Fibroblast of gingiva (primary cell): ENCODE results near the gene PLCB2.

Source experiments
- DNase-seq: peaks from one replicate; pipeline ENCODE4 v3.0.0-alpha.2; 2011; ENCODE audit warnings: low read depth

PLCB2 gene

DNA sequence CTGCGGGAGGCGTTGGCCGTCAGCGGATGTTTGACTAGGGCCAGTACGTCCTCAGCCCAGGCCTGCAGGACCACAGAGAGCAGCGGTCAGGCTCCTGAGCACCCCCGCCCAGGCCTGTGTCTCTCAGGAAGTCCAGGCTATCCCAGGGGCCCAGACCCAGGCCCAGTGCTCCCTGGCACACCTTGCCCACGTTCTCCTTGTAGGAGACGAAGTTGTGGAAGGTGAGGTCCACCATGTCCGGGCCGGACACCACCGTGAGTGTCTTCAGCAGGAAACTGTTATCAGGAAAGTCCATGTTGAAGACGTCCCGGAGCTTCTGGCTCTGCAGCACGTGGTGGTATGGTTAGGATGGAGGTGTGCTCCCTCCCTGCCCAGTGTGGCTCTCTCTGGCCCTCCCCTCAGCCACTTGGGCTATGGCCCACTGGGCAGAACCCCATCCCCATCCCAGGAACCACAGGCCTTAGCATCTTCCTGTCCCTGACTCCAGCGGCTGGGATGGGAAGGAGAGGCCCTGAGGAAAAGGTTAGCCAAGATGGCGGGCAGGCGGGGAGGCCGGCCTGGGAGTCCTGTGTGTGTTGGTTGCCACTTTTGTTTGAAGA is 5.3 kb downstream of the PLCB2 start:
- DNase-seq = no peak

DNA sequence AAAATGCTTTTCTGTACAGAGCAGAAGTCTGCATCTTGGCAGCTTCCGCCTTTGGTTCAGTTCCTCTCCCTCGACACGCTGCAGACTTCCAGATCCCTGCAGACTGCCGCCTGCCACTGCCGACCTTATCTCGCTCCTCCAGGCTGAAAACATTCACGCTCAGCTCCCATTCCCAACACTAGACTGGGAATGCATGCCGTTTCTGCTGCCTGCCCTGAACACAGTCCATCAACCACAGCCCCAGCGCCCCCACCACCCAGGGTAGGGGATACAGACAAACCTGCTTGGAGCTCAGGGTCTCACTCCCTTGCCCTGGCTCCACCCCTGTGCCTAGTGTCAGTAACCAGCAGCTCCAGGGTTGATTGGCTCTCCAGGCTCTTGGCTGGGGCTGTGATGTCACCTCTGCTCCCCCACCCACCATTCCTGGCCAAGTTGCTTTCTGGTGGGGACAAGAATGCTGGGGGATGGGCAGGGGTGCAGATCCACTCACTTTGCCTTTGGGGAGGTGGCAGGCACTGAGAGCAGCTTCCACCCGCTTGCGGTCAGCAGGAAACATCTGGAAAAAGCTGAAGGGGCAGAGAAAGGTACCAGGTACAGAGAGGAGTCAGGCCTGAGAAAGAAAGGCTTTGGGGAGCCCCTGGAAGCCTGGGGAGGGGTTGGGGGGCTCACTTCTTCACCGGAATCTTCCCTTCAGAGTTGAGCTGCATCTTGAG is 6.1 kb downstream of the PLCB2 start:
- DNase-seq = no peak

DNA sequence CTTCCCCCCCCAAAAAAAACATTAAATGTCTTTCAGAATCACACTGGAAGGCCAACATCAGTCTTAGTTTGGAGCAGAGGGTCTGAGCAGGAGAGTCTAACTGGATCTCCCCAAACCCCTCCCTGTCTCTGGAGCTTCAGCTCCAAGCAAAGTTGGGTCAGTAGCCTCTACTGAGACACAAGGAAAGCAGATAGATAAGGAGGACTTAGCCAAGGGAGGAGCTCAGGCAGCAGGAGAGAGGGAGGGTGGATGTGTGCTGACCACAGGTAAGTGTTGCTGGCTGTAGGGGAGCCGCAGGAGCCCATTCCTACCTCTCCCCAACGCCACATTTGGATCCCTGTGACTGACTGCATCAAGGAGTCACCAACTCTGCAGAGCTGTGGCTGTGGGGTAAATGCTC is 7.0 kb downstream of the PLCB2 start:
- DNase-seq = no peak

DNA sequence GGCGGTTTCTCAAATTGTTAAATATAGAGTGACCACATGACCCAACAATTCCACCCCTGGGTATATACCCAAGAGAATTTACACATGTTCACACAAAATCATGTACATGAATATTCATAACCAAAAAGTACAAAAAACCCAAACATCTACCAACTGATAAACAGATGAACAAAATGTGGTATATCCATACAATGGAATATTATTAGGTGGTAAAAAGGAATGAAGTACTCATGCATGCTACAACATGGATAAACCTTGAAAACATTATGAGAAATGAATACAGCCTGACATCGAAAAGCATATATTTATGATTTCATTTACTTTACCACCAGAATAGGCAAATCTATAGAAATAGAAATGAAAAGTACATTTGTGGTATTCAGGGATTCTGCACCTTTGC is 7.4 kb downstream of the PLCB2 start:
- DNase-seq = no peak

DNA sequence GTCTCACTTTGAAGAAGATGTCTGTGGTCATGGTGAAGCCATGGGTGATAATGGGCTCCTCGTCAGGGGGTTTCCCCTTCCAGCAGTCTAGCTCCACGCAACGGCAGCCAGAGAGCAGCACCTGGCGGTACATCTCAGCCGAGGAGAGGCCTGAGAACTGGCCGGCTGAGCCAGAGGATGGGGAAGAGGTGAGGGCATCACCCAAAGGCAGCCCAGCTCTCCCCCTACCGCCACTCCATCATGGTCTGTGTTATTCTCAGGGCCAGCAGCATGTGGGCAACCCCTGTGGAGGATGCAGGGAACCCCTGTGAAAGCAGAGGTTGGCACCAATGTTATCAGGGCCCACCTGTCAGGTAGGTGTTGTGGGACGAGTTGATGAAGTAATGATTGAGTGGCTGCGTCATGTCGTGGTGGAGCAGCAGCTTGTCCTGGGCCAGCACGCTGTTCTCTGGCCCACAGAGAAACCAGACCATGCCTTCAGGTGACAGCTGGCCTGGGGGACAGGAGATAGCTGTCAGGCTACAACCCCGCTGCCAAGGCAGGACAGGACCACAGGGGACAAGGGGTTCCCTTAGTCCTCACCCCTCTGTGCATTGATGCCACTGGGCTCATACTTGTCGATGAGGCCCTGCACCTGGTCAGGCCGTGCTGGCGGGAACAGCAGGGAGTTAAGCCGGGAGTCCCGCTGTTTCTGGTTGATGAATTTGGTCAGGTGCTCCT is 9.4 kb downstream of the PLCB2 start:
- no peak for DNase-seq

DNA sequence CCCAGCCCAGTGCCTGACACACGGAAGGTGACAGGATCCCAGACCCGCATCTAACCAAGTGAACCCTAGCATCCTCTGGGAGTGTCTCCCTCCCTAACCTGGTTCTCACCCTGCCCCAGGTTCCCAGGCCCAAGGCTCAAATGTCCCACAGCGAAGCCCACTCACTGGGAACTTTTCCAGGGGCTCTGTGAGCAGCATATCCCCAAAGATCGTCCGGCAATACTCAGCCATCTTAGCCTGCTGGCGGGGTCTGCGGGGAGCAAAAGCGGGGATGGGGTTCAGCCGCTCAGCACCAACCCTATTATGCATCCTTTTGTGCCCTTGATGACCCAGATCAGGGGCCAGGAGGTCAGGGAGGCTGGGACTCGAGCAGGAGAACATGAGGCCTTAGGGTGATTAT is 10.4 kb downstream of the PLCB2 start:
- DNase-seq = no peak

DNA sequence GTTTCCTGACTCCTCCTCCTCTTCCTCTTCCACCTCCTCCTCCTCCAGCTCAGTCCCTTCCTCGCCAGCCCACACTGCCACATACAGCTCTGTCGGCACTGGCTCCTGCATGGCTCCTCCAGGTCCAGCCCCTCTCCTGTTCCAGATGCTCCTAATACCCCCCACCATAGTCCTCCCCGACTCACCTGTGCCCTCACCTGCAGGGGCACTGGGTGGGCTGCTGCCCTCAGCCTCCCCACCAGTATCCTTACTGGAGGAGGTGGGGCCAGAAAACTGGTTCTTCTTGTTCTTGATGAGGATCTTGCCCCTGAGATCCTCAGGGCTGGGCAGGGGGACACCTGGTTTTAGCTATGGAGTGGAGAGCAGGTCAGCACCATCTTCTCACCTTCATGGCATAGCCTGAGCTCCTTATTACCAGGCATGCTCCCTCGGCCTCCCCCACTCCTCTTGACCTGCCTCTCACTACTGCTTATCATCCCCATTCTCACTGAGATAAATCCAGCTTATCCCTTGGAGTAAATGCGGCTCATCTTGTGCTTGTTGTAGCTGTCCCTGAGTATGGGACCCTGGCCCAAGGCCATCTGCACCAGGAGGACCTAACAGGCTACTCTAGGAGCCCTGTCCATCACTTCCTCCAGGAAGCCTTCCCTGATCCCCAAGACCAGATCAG is 11.0 kb downstream of the PLCB2 start:
- DNase-seq = no peak

DNA sequence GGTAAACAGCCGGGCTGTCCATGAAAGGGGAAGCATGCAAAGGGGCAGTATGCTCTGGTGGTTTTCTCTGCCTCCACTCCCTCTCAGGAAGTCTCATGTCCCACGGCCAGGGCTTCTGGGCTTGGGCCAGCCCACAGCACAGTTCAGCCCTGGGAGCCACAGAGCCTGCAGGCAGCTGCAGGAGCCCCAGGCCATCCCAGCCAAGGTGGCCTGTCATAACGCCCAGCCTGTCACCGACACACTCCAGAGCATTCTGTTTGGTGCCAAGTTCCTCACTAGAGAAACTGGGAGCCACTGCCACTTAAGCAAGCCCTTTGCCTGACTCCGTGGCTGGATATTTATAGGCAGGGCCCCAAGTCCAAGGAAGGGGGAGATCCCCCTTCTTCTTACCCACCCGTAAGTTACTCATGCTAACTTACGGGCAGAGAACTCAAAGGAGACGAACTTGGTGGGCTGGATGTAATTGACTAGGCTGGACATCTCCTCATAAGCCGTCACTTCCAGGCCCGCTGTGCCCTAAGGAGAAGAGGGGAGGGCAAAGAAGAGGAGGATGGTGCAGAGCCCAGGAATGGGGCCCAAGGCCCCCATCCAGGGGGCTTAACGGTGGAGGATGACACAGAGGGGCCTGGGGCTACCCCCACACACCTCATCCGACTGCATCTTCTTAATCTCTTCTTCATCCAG is 11.7 kb downstream of the PLCB2 start:
- DNase-seq = no peak

DNA sequence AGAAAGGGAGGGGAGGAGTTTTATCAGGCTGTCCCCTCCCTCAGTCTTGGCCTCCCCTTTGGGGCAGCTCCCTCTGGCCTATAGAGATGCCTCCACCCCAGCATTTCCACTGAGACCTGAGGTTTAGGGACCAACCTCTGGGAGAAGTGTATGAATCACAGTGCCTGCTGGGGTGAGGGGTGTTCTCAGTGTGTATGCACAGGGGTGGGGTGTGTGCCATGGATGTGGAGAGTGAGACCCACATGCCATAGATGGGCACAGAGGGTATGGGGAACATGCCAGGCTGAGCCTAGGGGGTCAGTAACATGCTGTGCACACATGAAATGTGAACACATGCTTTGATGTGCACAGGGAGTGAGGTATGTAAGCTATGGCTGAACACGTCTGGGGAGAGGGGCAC is 12.4 kb downstream of the PLCB2 start:
- no peak for DNase-seq

DNA sequence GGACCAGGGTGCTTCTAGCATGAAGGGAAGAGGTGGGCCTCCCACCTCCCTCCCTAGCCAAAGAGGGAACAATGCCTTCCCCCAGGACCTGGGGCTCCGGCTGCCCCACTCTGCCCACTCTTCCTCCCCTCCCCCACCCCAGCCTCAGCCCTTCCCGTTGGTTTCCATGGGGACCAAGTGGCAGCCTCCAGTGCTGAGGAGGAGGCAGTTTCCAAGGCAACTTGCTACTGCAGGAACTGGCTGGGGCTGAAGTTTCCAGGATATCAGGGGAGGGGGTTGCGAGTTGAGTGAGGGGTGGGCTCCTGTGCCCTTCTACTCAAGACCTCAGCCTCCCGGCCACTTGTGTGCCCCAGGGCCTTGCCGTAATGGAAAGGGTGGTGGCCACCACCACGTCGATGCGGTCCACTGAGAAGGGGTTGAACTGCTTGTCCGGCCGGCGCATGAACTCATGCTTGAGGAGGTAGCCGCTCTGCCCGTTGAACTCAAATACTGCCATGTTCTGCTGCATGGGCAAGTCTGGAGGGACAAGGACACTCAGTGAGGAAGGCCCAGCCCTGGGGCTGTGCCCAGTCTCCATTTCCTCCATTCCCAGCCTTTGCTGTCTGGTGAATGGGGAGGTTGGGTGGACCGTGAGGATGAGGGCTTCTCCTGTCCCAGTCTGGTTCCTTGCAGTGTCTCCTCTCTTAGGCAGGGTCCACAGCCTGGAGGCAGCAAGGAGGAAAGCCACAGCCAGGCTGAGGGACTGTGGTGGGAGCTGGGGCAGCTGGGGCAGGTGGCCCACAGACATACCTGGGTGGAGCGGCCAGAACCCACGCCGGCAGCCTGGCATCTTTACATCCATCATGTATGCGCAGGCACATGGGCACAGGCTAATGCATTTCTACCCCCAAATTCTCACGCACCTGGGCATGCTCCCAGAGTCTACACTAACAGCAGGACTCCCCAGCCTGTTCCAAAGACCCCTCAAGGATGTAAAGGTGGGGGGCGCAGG is 13.5 kb downstream of the PLCB2 start:
- no peak for DNase-seq

DNA sequence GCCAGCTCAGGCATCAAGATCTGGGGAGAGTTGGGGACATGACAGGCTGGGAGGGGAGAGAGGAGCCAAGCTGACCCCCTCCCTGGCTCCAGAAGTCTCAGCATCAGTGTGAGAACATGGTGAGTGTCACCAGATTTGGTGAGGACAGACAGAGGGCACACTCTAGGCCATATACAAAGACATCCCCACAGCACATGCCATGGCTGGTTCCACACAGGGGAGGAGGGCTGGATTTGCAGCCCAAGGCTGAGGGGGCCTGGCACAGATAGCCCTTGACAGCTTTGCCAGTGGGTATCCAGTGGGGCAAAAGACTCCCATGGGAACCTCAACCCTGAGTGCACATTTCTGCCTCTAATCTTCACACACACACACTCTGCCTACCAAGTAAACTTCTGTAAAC is 14.7 kb downstream of the PLCB2 start:
- no peak for DNase-seq

DNA sequence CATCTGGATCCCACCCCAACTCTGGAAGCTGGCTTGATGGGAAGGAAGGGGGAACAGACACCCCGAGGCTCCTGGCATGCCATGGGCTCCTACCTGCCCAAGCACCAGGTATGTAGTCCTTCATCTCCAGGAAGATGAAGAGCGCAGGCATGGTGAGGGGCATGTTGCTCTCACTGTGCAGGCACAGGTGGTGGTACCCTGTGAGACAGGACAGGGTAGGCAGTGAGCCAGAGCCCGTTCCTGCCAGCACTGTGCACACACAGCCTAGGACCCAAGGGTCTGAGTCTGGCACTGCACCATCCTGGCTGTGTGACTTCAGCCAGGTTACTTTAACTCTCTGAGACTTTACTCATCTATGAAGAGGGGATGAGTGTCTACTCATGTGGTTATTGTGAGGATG is 15.5 kb downstream of the PLCB2 start:
- DNase-seq = no peak

DNA sequence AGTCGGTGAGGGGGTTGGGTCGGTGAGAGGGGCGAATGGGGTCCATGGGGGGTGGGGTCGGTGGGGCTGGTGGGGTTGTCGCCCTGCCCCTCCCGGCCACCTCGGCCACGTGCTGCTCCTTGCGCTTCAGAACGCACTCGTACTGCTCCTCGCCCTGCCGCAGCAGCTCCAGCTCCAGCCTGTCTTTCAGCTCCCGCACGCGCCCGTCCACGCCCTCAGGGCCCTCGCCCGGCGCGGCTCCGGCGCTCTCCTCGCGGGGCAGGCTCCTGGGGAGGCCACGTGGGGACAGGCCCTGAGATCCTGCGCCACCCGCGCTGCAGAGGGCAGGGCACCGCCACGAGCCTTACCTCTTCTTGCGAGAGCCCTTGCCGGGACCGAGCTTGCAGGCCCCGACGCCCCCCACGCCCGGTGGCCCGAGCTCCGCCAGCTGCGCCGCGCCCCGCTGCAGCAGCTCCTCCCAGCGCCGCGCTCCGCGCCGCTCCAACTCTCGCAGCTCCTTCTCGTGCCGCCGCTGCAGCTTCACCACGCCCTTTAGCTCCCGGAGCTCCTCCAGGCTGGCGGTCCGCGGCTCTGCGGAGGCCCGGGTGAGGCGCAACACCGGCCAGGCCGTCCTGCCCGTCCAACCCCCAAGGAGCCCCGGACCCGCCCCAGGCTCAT is 16.7 kb downstream of the PLCB2 start:
- peak; percentile 49 for DNase-seq

DNA sequence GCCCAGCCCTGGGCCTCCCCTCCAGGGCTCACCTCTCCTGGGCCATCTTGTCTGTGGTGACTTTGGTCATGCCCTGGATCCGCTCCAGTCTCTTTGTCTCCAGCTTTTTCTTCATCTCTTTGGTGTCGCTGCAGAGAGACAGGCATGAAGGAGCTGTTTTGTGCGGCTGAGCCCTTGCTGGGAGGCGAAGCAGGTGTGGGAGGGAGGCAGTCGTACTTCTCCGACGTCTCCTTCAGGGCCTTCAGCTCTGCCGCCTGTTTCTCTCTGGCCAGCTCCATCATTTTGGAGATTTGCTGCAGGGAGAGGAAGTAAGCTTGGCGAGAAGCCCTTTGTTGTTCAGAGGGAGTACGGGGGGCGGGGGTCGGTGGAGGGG is 17.2 kb downstream of the PLCB2 start:
- no peak for DNase-seq

DNA sequence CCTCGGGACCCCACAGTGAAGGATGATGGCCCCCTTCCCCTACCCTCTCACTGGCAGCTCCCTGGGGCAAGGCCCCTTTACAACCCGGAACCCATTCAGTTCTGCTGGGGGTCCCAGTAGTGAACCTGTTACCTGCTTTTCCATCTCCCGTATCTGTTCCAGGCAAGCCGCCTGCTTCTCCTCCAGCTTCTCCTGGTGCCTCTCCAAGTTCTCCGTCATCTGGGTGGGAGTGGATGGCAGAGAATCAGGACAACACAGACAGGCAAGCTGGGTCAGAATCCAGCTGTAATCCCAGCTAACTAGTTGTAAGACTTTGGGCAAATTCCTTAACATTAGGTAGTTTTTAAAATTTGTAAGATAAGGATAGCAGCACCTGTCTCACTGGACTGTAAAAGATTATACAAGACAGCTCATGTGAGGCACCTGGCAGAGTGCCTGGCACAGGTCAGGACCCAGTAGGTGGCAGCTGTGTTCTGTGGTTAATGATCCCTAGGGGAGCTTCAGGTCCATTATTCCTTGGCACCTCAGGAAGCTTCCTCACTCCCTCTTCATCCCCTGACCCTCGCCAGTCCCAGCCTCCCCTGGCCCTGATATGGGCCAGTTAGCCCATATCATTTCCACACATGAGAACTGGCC is 18.5 kb downstream of the PLCB2 start:
- no peak for DNase-seq

DNA sequence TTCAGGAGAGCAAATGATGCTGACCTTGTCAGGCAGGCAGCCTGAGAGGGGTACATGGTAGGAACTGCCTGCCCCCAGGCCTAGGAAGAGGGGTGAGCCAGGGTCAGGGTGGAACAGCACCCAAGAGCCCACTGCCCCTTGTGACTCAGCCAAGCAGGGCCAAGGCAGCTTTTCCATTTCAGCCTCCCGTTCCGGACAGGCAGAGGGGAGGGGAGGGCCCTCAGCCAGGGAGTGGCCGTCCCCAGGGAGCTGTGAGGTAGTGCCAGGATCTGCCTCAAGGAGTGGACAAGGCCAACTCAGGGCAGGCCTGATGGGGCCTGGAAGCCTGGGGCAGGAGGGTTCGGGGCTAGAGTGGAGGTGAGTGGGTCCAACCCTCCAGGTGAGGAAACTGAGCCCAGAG is 19.8 kb downstream of the PLCB2 start:
- no peak for DNase-seq

DNA sequence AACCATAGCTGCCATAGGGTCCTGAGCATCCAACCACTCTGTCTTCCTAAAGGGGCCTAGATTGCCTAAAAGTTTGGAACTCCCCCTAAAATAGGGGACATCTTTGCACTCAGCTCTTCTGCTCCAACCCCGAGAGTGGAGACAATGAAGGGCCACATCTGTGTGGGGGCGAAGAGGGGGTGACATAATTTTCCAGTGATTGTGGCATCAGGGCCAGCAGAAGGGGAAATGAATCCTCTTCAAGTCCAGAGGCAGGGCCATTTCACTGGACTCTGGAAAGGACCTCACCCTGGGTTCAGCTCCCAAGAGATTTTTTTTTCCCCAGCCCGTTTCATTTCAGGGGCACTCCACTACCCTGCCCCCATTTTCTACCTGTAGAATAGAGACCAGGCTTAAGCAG is 20.2 kb downstream of the PLCB2 start:
- DNase-seq = no peak

DNA sequence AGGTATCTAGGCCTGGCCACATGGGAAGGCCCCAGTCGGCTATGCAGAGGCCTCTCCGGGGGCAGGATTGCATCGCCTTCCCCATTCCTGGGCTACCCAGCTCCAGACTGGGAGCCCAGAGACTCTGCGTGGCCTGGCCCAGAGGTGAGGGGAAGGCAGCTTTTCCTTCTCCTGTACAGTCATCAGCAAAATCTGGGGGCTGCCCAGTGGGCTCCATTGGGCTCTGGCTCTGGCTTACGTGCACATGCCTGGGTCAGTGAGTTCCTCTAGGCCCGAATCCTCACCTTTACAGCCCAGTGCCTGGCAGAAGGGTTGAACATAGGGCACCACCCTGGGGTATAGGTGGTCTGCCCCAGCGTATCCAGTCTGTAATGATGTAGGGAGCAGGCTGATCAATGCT is 20.9 kb downstream of the PLCB2 start:
- no peak for DNase-seq

DNA sequence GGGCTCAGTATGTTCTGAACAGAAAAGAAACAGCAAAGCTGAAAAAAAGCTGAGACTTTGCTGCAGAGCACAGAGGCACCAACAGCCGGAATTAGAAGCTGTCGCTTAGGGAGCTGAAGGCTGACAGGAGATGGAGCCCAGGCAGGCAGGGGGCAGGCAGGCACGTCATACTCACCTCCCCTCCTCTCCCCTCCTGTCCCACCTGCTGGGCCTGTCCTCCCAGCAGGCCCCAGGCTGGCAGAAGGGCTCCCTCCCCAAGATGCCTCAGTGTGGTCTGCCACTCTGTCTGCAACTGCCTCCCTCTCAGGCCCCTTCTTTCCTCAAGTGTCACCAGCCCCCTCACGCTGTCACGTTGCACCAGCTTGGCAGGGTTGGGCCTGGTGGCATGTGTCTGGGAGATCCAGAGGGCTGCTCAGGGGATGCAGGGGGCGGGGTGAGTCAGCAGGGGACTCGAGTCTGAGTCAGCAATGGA is 21.6 kb downstream of the PLCB2 start:
- DNase-seq = no peak

DNA sequence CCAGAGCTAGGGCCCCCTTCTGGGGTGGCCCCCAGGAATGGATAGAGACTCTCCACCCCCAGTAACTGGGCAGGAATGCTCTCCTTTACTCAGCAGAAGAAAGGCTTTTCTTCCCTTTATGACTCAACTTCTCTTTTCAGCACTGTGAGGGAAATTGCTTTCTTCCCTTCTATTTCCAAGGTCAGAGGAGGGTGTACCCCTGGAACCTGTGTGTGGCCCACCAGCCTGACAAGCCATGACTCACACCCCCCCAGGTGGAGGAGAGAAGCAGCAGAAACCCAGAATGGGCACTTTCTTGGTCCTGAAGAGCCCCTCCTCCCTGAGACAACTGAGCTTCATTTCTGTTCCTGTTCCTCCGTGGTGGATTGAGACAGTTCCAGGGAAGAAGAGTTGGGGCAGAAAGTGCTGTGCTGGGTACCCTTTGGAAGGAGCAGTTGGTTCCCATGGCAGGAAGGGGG is 22.2 kb downstream of the PLCB2 start:
- no peak for DNase-seq
